GM18519 (cell line): ENCODE results near the gene NUDT21.
A peak's percentile ranks its signal among the peaks of the same experiment; 100 is the strongest.

Source experiments
- ATAC-seq: cut with Tn5 transposase; IDR thresholded peaks from one replicate; pipeline ENCODE4 v1.9.1; 2021; ENCODE audit warnings: mild to moderate bottlenecking, moderate library complexity; ENCODE audit not compliant: unreplicated experiment, low FRiP score

The NUDT21 gene

GRCh38 chr16:56463153-56463552 is 12.0 kb upstream of the NUDT21 start:
- no peak for ATAC-seq

DNA sequence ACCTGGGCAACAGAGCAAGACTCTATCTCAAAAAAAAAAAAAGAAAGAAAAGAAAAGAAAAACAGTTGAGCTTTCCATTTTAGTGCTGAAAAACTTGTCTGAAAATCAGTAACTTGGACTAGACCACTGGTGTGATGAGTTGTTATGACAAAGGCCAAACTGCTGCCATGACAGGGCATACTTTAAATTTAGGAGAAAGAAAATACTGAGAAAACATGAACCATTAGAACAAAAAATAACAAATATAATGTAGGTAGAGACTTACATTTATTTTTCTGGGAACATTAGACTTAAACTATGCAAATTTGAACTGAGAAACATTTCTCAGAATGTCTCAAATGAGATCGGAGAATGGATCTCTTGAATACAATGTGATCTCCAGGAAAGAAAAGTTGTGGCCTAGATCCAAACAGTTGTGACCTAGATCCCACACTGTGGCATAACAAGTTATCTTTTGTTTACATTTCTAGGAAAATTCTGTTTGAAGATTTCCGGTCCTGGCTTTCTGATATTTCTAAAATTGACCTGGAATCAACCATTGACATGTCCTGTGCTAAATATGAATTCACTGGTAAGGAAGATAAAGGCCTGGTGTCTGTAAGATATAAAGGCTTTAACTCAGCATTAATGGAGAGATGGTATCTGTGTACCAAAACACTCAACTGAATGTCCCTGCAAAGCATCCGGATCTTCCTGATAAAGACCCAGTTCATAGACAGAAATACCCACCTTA is 11.1 kb upstream of the NUDT21 start:
- no peak for ATAC-seq

GRCh38 chr16:56460101-56460500 is 9.0 kb upstream of the NUDT21 start:
- ATAC-seq = no peak

- no peak for ATAC-seq
Measured at GRCh38 chr16:56457927-56458470, 6.9 kb upstream of the NUDT21 start.

DNA sequence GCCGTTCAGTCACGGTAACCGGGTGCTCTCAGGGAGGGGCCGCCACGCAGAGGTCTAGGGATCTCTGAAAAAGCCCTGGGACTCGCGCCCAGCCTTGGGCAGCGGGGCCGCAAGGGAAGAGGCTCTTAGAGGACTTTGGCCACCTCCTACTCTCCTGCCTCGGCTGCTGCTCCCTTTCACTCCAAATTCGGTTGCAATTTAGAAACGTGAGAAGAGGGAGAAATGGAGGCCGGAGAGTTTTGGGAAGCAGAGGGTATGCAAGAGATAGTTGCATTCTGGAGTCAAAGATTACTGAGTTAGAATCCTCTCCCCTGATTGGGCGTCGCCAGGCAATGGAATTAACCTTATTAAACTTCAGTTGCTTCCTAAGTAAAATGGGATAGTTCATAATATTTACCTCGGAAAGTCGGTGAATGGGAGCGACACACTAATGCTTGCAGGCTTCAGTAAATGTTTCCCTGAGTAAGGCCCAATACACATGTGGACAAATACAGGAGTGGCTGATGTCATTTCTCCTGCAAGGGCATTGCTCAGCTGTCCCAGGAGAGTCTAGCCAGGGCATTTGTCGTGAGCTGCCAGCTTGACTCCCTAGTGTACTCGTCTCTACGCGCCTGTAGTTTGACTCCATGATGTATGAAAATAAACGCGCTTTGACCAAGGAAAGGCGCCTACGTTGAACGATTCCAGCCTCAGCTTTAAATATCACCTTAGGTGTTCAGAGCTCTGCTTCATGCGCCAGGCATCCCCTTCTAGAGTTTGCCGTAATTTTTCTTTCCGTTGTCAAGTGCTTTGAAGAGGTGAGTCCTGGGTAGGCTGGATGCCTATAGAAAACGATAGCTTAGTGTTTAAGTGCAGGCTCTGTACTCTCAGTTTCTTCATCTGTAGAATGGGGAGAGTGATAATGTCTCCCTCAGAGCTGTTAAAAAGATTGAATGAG is 889 bp upstream of the NUDT21 start:
- ATAC-seq = no peak

- ATAC-seq = peak; percentile 2
Measured at GRCh38 chr16:56450275-56450985, 702 bp downstream of the NUDT21 start.

- ATAC-seq = no peak
Measured at GRCh38 chr16:56448005-56448404, 3.1 kb downstream of the NUDT21 start.

DNA sequence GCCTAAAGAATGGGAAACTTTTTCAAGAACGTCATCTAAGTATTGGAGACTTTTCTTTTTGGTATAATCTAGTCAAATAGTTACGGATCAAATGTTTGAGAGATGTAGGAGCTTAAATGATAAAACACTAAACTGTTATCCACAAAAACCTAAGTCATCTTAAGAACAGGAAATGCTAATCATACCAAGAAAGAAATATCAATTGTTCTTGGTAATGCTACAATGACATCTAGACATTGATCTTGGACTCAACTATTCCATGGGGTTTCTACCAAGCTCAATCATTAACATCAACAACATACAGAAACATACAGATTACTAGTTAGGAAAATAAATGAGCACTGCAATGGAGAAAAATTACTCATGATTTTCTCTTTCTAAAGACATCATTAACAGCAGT is 3.8 kb downstream of the NUDT21 start:
- ATAC-seq = no peak

DNA sequence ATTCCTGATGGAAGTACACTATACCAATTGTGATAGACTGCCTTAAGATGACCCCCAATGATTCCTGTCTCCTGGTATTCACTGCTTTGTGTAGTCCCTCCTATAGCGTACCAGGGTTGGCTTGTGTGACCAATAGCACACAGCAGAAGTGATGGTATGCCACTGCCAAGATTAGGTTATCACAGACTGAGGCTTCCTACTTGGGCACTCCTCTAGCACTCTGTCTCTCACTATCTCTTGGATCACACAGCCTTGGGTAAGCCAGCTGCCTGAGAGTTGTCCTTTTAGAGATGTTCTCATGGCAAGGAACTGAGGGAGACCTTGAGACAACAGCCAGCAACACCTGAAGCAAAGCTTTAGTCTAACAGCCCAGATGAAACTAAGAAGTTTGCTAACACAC is 13.1 kb downstream of the NUDT21 start:
- ATAC-seq = no peak

DNA sequence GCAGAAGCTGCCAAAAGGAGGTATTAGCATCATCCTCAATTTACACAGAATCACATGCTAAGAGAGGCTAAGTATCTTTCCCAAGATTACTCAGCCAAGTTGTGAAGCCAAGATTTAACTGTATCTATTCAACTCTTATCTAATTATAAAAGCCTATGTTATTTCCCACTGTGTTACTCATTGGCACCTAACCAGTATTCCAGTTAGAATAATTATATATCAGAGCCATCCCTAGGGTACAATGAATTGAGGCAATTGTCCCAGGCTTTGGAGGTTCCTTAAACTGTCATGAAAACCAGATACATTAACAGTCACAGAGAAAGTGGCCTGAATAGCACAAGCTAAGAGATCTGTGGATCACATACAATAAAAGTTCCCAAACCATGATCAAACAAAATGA is 14.9 kb downstream of the NUDT21 start:
- no peak for ATAC-seq

- no peak for ATAC-seq
Measured at GRCh38 chr16:56428091-56428490, 23.0 kb downstream of the NUDT21 start.

GRCh38 chr16:56426585-56426984 is 24.5 kb downstream of the NUDT21 start:
- no peak for ATAC-seq

GRCh38 chr16:56425439-56425832 is 25.7 kb downstream of the NUDT21 start, which contains the start of gene AMFR:
Gene AMFR, minus strand, starts transcription at chr16:56425545. Its CDS starts 218 bp downstream, at chr16:56425327.
- peak; percentile 65 for ATAC-seq

DNA sequence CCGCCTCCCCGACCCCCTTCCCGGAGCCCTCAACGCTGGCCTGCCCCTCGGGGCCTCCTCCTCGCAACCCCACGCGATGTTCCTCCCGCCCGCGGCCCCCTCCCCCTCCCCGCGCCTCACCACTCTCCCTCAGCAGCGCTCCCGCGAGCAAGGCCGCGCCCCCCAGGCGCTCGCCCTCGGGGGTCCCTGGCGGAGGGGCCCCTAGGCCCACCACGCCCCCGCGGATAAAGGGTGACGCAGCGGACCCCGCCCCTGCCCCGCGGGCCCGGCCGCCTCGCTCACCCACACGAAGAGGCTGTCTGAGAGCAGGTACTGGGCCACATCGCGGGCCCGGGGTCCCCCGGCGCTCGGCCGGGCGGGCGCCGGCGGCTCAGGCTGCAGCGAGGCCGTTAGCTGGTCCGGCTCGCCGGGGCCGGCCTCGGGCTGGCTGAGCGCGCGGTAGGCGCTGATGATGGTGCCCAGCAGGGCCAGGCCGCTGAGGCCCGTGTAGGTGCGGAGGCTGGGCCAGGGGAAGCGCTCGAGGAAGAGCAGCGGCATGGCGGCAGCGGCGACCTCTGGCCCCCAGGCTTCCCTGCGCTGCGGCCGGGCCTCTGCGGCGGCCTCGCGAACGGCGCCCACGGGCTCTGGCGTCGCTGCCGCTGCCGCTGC is 26.2 kb downstream of the NUDT21 start:
- peak; percentile 35 for ATAC-seq

GRCh38 chr16:56424404-56424764 is 26.7 kb downstream of the NUDT21 start:
- ATAC-seq = no peak

GRCh38 chr16:56423584-56424403 is 27.3 kb downstream of the NUDT21 start:
- ATAC-seq = no peak

- ATAC-seq = no peak
Measured at GRCh38 chr16:56422896-56423441, 28.2 kb downstream of the NUDT21 start.

- ATAC-seq = no peak
Measured at GRCh38 chr16:56421976-56422669, 29.0 kb downstream of the NUDT21 start.

DNA sequence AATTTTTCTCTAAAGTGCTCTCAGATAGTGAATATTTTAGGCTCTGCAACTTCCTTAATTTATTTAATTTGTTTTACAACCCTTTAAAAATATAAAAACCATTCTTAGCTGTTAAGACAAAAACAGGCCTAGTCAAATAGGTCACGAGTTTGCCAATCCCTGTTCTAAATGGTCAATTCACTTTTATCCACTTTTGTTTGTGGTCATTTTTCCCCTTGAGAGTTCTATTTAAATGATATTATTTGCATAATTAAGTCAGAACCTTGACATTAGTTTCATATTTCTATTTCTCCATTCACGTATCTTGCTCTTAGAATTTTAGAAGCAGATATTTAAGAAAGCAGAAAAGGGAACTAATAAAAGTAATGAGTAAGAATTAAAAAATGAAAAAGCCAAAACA is 29.8 kb downstream of the NUDT21 start:
- ATAC-seq = no peak
